HK-2 (cell line): ENCODE results near the gene PAX1.

Experiments
- DNase-seq: peaks from one replicate; pipeline ENCODE4 v3.0.0-alpha.2; 2018; ENCODE audit not compliant: unreplicated experiment

The PAX1 gene

DNA sequence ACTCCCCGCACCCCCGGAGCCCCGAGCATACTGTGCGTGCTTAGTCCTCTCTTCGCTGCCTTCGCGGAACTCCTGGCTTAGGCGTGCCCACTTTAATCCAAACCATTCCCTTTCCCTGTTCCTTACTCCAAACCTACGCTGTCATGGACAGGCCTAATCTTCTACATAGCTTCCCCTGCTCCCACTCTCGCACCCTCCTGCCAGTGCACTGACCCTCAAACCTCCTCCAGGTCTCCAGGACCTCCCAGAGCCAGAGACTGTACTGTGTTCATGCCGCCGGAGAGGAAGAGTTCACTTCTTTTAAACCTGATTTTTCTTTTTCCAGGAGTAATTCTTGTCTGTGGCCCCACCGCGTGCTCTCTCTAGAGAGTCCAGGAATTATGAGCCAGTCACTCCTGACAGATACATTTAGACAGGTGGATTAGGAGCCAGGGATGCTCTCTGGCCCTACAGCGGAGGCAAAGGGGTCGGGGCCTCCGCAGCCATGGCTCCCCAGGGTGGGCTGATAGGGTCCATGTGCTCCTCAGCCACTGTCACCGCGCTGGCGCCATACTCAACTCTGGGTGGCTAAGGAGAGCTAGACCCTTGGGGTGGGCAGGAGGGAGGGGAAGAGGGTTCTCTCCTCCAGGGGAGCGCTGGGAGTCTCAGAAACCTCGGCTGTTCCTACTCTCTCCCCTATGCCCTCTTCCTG is 1.6 kb upstream of the PAX1 start:
- DNase-seq = no peak

GRCh38 chr20:21704408-21705385 is 767 bp upstream of the PAX1 start:
- no peak for DNase-seq

- no peak for DNase-seq
Observed at GRCh38 chr20:21706261-21707195, 1.1 kb downstream of the PAX1 start.

- DNase-seq = no peak
Observed at GRCh38 chr20:21707267-21707666, 1.8 kb downstream of the PAX1 start.

DNA sequence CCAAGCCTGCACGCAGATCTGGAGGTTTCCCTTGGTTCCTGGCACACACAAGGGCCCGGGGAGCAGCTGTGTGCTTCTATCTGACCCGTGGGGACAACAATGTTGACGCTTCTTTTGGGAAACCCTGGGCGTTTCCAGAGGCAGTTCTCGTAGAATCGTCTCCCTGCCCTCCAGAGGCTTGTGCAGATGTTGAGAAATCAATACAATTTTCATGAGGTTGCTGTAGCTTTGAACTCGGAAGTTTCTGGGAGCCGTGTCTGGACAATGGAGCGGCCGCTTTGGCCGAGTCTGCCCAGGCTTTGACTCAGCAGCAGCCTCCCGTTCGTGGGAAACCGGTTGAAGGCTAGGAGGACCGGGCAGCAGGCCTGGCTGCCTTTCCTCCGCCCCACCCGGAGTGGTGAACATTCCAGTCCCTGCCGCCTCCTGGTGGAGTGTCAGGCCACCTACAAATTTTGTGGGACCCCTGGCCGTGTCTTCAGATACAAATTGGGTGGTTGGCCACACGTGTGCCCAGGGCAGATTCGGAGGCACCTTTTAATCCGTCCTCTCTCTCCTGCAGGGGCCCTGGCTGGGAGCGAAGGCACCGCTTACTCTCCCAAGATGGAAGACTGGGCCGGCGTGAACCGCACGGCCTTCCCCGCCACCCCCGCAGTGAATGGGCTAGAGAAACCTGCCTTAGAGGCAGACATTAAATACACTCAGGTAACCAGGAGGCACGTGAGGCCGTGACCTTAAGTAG is 2.7 kb downstream of the PAX1 start:
- DNase-seq = no peak

DNA sequence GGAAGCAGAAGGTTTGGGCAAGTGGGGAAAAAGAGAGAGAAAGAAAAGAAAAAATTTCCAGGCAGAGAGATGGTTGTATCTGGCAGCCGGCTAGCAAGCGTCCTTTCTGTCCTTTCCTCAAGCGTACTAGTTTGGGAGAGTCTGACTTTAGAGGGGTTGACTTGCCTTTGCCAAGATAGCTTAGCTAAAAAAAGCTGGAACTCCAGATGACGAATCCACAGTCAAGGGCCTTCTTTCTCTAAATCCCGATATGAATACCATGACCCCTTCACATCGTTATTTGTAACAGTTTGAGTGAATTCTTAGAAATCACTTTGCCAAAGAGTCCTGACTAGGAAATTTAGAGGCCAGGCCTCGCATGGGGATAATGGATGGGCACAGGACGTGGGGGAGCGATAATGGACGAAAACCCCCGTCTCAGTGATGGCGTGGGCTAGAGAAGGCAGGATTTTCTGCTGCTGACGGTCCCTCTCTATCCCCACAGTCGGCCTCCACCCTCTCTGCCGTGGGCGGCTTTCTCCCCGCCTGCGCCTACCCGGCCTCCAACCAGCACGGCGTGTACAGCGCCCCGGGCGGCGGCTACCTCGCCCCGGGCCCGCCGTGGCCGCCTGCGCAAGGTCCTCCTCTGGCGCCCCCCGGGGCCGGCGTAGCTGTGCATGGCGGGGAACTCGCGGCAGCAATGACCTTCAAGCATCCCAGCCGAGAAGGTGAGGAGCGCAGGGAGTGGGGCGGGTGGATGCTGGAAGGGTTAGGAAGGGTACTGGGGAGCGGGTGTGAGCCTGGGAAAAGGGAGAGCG is 3.5 kb downstream of the PAX1 start:
- DNase-seq = no peak

DNA sequence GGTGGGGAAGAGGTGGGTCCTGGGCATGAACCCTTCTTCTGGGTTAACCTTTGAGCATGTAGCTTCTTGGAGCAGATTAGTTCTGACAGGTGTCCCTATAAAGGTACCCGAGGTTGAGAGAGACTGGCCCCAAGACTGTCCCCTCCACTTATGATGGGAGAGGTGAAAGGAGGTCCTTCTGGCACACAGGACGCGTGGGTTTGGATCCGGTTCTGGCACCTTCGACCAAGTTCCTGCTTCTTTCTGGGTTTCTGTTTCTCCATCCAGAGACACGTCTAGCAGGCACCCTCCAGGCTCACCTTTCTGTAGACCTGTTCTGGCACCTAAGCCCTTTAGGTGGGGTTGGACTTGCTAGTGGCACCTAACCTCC is 4.1 kb downstream of the PAX1 start:
- no peak for DNase-seq

DNA sequence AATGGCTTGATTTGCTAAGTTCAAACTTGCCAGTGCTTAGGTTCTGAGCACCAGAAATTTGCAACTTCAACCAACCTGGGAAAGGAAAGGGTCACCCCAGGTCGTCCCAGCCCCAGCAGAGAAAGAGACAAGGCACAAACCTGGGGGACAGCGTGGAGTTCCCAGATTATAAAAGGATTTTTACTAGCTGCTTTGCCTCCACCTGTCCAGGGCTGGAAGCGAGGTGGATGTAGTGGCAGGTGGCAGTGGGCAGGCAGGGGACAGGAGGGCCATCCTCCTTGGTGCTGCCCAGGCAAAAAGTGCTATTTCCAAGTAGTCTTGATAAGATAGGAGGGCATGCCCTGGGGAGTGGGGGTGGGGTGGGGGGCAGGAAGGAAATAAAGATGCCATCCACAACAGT is 4.9 kb downstream of the PAX1 start:
- DNase-seq = no peak

DNA sequence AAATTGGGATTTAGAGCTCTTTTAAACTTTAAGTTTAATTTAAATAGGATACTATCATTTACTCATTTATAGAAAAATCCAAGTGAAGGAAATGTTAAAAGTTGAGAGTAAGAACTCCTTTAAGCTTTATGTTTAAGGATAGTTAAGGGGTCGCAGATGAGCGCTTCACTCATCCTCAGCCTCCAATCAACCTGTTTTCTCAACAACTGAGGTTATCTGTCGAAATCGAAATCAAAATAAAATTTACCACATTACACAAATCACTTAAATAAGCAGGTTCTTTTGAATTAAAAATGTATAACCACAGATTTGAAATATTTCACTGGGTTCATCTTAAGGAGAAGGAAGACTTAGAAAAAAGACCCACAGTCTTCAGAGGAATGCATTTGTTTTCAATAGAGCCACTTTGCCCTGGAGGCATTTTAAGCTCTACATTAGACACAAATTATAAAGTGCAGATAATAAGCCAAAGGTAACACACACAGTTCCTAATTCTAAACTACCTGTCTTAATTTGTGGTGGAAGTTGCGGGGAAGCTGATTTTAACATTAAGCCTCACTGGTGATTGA is 5.5 kb downstream of the PAX1 start:
- DNase-seq = no peak

- no peak for DNase-seq
Observed at GRCh38 chr20:21712443-21713059, 7.1 kb downstream of the PAX1 start.

- no peak for DNase-seq
Observed at GRCh38 chr20:21713470-21713869, 8.0 kb downstream of the PAX1 start.

DNA sequence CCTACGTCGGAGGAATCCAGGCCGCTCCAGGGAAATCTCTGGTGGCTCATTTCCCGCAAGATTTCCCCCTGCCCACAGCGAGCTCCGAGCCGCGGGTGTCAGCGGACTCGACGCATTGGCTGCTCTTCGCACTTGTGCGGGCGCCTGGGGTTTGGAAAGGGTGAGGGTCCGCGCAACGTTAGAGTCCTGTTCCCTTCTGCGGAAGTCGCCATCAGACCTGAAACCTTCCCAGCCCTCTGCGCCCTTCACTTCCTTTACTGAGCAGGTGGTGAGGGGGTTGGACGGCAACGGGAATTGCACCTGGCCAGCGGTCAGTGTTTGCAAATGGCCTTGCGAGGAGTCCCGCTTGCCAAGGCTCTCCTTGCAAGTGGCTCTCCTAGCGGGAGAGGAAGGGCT is 8.4 kb downstream of the PAX1 start:
- no peak for DNase-seq

DNA sequence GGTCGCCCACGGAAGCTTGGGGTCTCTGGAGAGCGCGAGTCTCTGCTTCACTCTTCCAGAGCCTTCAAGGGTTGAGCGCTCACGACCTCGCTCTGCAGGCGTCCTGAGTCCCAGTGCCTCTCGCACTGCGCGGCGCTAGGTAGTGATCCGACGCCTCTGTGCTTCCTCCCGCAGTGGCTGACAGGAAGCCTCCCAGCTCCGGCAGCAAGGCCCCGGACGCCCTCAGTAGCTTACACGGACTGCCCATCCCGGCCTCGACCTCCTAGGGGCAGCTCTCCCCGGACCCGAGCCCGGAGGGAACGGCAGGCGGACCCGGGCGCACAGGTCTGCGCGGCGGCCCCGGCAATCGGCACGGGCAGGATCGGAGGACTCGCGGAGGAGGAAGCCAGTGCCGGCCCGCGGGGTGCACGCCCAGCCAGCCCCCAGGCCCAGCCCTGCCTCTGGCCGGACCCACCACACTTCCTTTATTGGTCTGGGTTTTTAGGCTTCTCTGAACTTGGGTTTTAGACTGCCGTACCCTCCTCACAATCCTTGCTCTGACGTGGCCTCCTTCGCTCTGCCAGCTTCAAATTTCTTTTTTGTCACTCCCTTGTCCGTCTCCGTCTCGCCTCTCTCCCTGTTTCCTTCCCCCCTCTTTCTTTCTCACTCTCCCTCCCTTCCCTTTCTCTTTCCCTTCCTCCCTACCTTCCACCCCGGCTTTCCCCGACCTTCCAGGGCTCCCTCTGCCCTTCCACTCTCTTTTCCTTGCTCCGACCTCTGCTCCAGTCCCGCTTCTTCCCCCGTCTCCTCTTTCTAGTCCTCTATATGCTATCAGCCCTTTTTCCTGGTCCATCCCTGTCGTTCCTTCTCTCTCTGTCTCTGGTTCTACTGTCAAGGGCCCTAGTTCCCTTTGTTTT is 9.1 kb downstream of the PAX1 start:
- no peak for DNase-seq

- DNase-seq = no peak
Observed at GRCh38 chr20:21715193-21715881, 9.9 kb downstream of the PAX1 start.

GRCh38 chr20:21719592-21720214 is 14.2 kb downstream of the PAX1 start:
- peak; percentile 57 for DNase-seq

GRCh38 chr20:21725892-21726291 is 20.4 kb downstream of the PAX1 start:
- no peak for DNase-seq

DNA sequence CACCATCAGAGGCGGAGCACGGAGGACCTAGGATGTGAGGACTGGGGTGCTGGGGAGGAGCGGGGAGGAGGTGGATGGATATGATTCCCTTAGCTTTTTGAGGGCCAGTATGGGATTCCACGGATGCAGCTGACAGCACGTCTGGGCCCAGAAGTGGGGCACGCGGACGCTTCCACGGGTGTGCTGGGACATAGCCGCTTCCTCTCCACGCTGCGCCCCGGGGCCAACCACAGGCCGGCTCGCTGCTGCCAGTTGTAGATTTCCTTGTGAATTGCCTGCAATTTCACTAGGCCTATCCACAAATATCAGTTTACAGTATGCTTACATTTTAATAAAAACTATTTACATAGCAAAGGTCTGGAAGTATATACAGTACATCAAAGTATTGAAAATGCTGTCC is 23.9 kb downstream of the PAX1 start:
- DNase-seq = no peak

DNA sequence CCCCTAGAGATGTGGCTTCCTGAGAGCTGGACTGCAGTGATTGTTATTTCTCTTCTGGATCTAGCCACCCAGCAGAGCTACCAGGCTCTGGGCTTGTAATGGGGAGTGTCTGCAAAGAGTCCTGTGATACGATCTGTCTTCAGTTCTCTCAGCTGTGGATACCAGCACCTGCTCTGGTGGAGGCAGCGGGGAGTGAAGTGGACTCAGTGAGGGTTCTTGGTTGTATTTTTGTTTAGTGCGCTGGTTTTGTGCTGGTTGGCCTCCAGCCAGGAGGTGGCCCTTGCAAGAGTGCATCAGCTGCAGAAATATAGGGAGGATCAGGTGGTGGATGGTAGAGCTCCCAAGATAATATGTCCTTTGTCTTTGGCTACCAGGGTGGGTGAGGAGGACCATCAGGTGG is 33.7 kb downstream of the PAX1 start:
- DNase-seq = no peak
